ENCODE results near the gene PROSER3. TPM values are rescaled to one million over a fixed set of nuclear protein-coding genes. Genes with fewer than 3 reads are reported as not detected.
A peak's percentile ranks its signal among the peaks of the same experiment; 100 is the strongest.

The PROSER3 gene
- polyA plus RNA-seq, 1 experiment = 5.2 TPM

DNA sequence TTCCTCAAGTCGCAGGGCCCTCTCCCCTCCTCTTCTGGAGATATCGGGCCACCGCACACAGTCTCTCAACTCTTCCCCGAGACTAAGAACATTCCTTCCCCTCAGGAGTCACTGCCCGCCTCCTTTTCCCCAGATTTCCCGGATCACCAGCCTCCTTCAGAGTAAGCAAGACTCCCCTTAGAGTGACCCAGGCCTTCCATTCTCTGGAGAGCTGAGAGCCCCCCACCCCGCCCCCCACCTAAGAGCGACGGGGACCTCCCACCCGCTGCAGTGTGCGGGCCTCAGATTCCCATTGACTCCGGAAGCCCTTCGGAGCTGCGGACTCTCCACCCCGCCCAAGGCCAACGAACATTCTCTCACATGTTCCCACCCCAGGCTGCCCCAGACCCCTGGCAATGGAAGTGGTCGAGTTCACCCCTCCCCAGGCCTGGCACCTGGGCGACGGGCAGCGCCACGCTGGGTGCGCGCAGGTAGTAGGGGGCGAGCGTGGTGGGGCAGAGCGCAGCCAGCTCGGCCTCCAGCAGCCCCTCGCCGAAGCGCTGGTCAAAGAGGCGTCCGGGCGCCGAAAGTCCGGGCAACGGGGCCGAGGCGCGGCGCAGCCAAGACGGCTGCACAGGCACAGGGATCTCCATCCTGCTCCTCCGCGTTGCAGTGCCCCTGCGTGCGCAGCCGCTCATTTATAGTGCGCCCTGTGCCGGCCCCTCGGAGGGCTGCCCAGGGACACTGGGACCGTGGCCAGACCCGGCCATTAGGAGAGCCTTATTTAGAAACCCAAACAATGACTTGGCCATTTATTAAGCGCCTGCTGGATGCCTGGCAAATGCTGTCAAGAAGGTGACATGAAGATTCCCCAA, 1.4 kb upstream of the PROSER3 start, which contains the start of gene HSPB6:
HSPB6 (minus strand) TSS at position 653 of the 854 bp plus-strand sequence; CDS start at position 632, 21 bp downstream.
- peak within 1 kb of the TSS; percentile 99 for H3K27ac ChIP-seq (ENCODE audit: low read depth, low read length)
- H3K27me3 ChIP-seq (ENCODE audit: control insufficient read depth, insufficient read depth, low read length) = no peaks in the 10 kb centered on the region
- no peak for DNase-seq (ENCODE audit: low read depth, low spot score)
- CTCF ChIA-PET = interaction anchor here (1.0 kb wide), 1 partner anchor 8 kb away, joined by 3 read pairs; the partner anchor contains the start of gene LIN37
- H3K9me3 ChIP-seq (ENCODE audit: control insufficient read depth, insufficient read depth, low read length) = no peaks in the 10 kb centered on the region
- TF ChIP-seq, protein P1, sequence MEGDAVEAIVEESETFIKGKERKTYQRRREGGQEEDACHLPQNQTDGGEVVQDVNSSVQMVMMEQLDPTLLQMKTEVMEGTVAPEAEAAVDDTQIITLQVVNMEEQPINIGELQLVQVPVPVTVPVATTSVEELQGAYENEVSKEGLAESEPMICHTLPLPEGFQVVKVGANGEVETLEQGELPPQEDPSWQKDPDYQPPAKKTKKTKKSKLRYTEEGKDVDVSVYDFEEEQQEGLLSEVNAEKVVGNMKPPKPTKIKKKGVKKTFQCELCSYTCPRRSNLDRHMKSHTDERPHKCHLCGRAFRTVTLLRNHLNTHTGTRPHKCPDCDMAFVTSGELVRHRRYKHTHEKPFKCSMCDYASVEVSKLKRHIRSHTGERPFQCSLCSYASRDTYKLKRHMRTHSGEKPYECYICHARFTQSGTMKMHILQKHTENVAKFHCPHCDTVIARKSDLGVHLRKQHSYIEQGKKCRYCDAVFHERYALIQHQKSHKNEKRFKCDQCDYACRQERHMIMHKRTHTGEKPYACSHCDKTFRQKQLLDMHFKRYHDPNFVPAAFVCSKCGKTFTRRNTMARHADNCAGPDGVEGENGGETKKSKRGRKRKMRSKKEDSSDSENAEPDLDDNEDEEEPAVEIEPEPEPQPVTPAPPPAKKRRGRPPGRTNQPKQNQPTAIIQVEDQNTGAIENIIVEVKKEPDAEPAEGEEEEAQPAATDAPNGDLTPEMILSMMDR (IDR thresholded peaks at IDR 0.05; ENCODE audit: low read depth, low read length) = no peak
- peak within 1 kb of the TSS; percentile 66 for H3K4me3 ChIP-seq (ENCODE audit: low read depth, low read length)
- POLR2A ChIA-PET = interaction anchor here (0.6 to 2.4 kb wide), 5 partner anchors 8 to 238 kb away, joined by 3 to 20 read pairs (median 10); partner anchors contain the start of genes LIN37, PSENEN and U2AF1L4

DNA sequence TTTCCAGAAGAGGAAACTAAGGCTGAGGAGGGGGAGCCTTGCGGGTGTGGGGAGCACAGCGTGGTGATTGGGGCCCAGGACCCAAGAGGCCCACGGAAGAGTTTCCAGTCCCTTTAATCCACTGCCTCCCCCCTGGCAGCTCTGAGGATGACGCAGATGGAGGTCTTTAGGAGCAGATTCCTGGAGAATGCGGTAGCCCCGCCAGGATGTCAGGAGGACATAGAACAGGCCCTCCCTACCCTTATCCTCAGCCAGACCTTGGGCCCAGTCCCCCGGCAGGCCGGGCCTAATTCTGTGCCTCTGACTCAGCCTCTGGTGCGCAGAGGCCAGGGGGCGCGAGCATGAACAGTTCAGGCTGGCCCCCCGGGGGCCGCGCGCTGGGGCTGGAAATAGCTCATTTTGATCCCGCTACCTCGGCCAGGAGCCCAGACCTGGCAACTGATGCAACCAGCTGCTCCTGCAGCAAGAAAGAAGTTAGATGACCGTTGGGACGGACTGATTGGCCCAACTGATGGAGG, 686 bp upstream of the PROSER3 start:
- ChIA-PET CTCF (interaction anchor here (1.0 kb wide), 1 partner anchor 9 kb away, joined by 3 read pairs; the partner anchor contains the start of gene LIN37), POLR2A (interaction anchor here (0.6 to 2.4 kb wide), 5 partner anchors 8 to 17 kb away, joined by 3 to 20 read pairs (median 10); partner anchors contain the start of genes LIN37, PSENEN and U2AF1L4)
- peak overlapping the region; percentile 66 for H3K4me3 ChIP-seq (ENCODE audit: low read depth, low read length)
- no peaks in the 10 kb centered on the region for H3K9me3 ChIP-seq (ENCODE audit: control insufficient read depth, insufficient read depth, low read length)
- TF ChIP-seq, protein P1 (IDR thresholded peaks at IDR 0.05; ENCODE audit: low read depth, low read length) = no peak
- no peaks in the 10 kb centered on the region for H3K27me3 ChIP-seq (ENCODE audit: control insufficient read depth, insufficient read depth, low read length)
- DNase-seq (ENCODE audit: low read depth, low spot score) = peak; percentile 85
- peak overlapping the region; percentile 99 for H3K27ac ChIP-seq (ENCODE audit: low read depth, low read length)

DNA sequence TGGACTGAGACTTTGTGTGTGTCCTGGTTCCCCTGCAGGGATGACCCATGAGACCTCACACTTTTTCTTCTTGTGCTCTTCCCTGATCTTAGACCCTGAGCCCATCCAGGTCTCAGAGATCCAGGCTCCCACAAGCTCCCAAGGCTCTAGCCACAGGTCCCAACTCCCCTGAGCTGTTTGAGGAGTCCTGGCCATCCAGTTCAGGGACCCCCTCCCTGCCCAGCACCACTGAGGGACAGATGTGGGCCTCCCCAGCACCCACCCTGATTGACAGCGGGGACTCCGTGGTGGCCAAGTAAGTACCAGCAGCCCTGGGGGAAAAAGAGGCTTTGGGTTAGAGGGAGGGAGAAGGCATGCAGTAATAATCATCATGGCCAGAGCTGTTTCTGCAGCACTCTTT, 1.7 kb downstream of the PROSER3 start:
- no peak overlapping the region for H3K4me3 ChIP-seq (ENCODE audit: low read depth, low read length)
- no peaks in the 10 kb centered on the region for H3K9me3 ChIP-seq (ENCODE audit: control insufficient read depth, insufficient read depth, low read length)
- CTCF ChIA-PET = no interaction called here
- POLR2A ChIA-PET = no interaction called here
- TF ChIP-seq, protein P1 (IDR thresholded peaks at IDR 0.05; ENCODE audit: low read depth, low read length) = no peak
- H3K27me3 ChIP-seq (ENCODE audit: control insufficient read depth, insufficient read depth, low read length) = no peaks in the 10 kb centered on the region
- no peak overlapping the region for H3K27ac ChIP-seq (ENCODE audit: low read depth, low read length)
- DNase-seq (ENCODE audit: low read depth, low spot score) = no peak

DNA sequence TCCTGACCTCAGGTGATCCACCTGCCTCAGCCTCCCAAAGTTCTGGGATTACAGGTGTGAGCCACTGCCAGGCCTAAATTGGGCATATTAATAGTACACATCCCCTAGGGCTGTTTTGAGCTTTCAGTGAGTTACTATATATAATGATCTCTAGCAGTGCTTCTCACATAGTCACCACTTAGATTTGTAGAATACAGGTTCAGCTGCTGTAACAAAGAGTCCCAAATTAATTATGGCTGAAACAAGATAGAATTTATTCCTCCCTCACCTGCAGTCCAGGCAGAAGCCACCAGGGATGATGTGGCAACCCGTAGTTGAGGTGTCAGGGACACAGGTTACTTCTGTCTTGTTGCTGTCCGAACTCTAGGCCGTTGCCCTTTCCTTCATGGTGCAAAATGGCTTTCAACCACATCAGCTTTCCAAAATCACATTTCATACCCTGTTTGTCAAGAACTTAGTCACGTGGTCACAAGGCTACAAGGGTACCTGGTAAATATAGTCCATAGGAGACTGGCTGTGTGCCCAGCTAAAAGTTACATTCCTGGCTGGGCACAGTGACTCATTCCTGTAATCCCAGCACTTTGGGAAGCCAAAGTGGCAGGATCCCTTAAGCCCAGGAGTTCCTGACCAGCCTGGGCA, 2.9 kb downstream of the PROSER3 start:
- ChIA-PET CTCF (no interaction called here), POLR2A (no interaction called here)
- H3K27ac ChIP-seq (ENCODE audit: low read depth, low read length) = no peak overlapping the region
- no peak overlapping the region for H3K4me3 ChIP-seq (ENCODE audit: low read depth, low read length)
- H3K27me3 ChIP-seq (ENCODE audit: control insufficient read depth, insufficient read depth, low read length) = no peaks in the 10 kb centered on the region
- no peaks in the 10 kb centered on the region for H3K9me3 ChIP-seq (ENCODE audit: control insufficient read depth, insufficient read depth, low read length)
- TF ChIP-seq, protein P1 (IDR thresholded peaks at IDR 0.05; ENCODE audit: low read depth, low read length) = no peak
- no peak for DNase-seq (ENCODE audit: low read depth, low spot score)
